Endothelial cell of umbilical vein (primary cell): ENCODE data around the gene PSAT1. TPM values are rescaled to one million over a fixed set of nuclear protein-coding genes. Genes with fewer than 3 reads are reported as not detected.

Experiments used
- BruUV-seq: library from RNA; stranded (reverse); fragments of 400-500 nt; replicated peaks from 2 replicates; lab custom pipeline; 2021; lab: Mats Ljungman, UMichigan
- CTCF ChIA-PET: fragments of 300-600, 350-600 bp; sonication (Branson Sonifier 250); formaldehyde crosslinking; loops from one replicate; lab custom pipeline; 2021; ENCODE audit warnings: antibody characterized with exemption, inconsistent platforms; lab: Charles Lee
- POLR2A ChIA-PET: fragments of 300-600, 350-600 bp; sonication (Branson Sonifier 250); formaldehyde crosslinking; loops from one replicate; lab custom pipeline; 2021; ENCODE audit warnings: antibody characterized with exemption, inconsistent platforms; lab: Charles Lee
- DNase-seq: peaks from one replicate; pipeline ENCODE4 v3.0.0-alpha.2; 2011; ENCODE audit warnings: low read depth, low spot score
- FAIRE-seq: peaks from 2 replicates; lab custom pipeline; 2011; peaks lifted over from hg19 to GRCh38; lab: Jason Lieb, UNC
- H2AFZ ChIP-seq: 2 replicates; pipeline ENCODE4 v1.6.0; 2012; ENCODE audit warnings: low read depth, low read length, control low read depth, inconsistent platforms
- H3K27ac ChIP-seq: 2 replicates; pipeline ENCODE4 v1.5.1; 2011; ENCODE audit warnings: low read depth, mild to moderate bottlenecking, control low read depth, low read length, moderate library complexity; ENCODE audit not compliant: insufficient read depth
- H3K27me3 ChIP-seq, 2 experiments: 2 replicates each; pipeline versions ENCODE4 v1.6.0 to v1.6.1; 2011; ENCODE audit warnings: low read length in 2 of 2, mixed read lengths in 1 of 2; ENCODE audit not compliant: control insufficient read depth in 2 of 2, insufficient read depth in 2 of 2
- H3K36me3 ChIP-seq, 2 experiments: 2 replicates in 1 of 2; 3 replicates in 1 of 2; pipeline ENCODE4 v1.5.1; 2011; ENCODE audit warnings: low read length in 2 of 2, mild to moderate bottlenecking in 1 of 2, moderate library complexity in 1 of 2; ENCODE audit not compliant: control insufficient read depth in 2 of 2, insufficient read depth in 2 of 2; ENCODE audit errors: extremely low read depth in 1 of 2
- H3K4me1 ChIP-seq: 3 replicates; pipeline ENCODE4 v1.5.1; 2011; ENCODE audit warnings: mild to moderate bottlenecking, low read length; ENCODE audit not compliant: control insufficient read depth, insufficient read depth; ENCODE audit errors: extremely low read depth
- H3K4me2 ChIP-seq: 2 replicates; pipeline ENCODE4 v1.6.1; 2011; ENCODE audit warnings: low read length, control low read depth, mixed read lengths; ENCODE audit not compliant: insufficient read depth
- H3K4me3 ChIP-seq, 3 experiments: fragments of 200-600 bp in 1 of 3; sonication (generic), shearing (Covaris generic) in 1 of 3; replicated peaks in 1 of 3; 2 replicates each; pipeline ENCODE4 v1.5.1; 2011 to 2016; ENCODE audit warnings: control low read depth in 3 of 3, low read length in 3 of 3, mild to moderate bottlenecking in 2 of 3, inconsistent platforms in 1 of 3, low read depth in 1 of 3, moderate library complexity in 1 of 3; ENCODE audit not compliant: insufficient read depth in 1 of 3
- H3K79me2 ChIP-seq: 2 replicates; pipeline ENCODE4 v1.6.0; 2012; ENCODE audit warnings: low read length, inconsistent platforms; ENCODE audit not compliant: control insufficient read depth, insufficient read depth
- H3K9ac ChIP-seq: replicated peaks from 2 replicates; pipeline ENCODE3; 2011; ENCODE audit warnings: low read length, control low read depth; ENCODE audit not compliant: insufficient read depth; ENCODE audit errors: extremely low read depth
- H3K9me1 ChIP-seq: replicated peaks from 3 replicates; pipeline ENCODE4 v1.6.0; 2011; ENCODE audit warnings: mild to moderate bottlenecking, low read length; ENCODE audit not compliant: control insufficient read depth, insufficient read depth; ENCODE audit errors: extremely low read depth
- H3K9me3 ChIP-seq: replicated peaks from 2 replicates; pipeline ENCODE4 v1.5.1; 2012; ENCODE audit warnings: low read length, inconsistent platforms; ENCODE audit not compliant: control insufficient read depth, insufficient read depth
- H4K20me1 ChIP-seq: replicated peaks from 2 replicates; pipeline ENCODE3; 2011; ENCODE audit warnings: mild to moderate bottlenecking, low read length; ENCODE audit not compliant: control insufficient read depth, insufficient read depth; ENCODE audit errors: extremely low read depth
- CTCF ChIP-seq, 2 donors: IDR thresholded peaks; 1 replicate in 1 of 2; 2 replicates in 1 of 2; pipeline ENCODE4 v1.5.1; 2011; ENCODE audit warnings: low read length in 2 of 2, mild to moderate bottlenecking in 2 of 2, moderate library complexity in 2 of 2, control low read depth in 1 of 2, inconsistent platforms in 1 of 2, low read depth in 1 of 2; ENCODE audit not compliant: insufficient read depth in 1 of 2; ENCODE audit errors: extremely low read depth in 1 of 2
- EZH2 ChIP-seq: IDR thresholded peaks from 2 replicates; pipeline ENCODE4 v1.6.1; 2012; ENCODE audit warnings: borderline replicate concordance, low read depth, mild to moderate bottlenecking, moderate library complexity, low read length, inconsistent platforms; ENCODE audit not compliant: severe bottlenecking
- FOS ChIP-seq: IDR thresholded peaks from 2 replicates; pipeline ENCODE4 v1.6.1; 2011; ENCODE audit warnings: mild to moderate bottlenecking, low read length, moderate library complexity, borderline replicate concordance; ENCODE audit not compliant: insufficient read depth
- GATA2 ChIP-seq: IDR thresholded peaks from 2 replicates; pipeline ENCODE4 v1.7.0; 2011; ENCODE audit warnings: low read depth, mild to moderate bottlenecking, moderate library complexity, mixed read lengths, low read length; ENCODE audit not compliant: insufficient read length, insufficient read depth
- JUN ChIP-seq: IDR thresholded peaks from 2 replicates; pipeline ENCODE4 v1.6.1; 2011; ENCODE audit warnings: borderline replicate concordance, low read depth; ENCODE audit not compliant: insufficient read length, insufficient read depth
- MAX ChIP-seq: IDR thresholded peaks from 2 replicates; pipeline ENCODE4 v1.6.1; 2011; ENCODE audit not compliant: insufficient read depth, insufficient read length
- MYC ChIP-seq: IDR thresholded peaks from one replicate; pipeline ENCODE4 v1.6.1; 2011; ENCODE audit warnings: mild to moderate bottlenecking, low read depth, low read length
- POLR2A ChIP-seq: IDR thresholded peaks from 2 replicates; pipeline ENCODE4 v1.6.1; 2012; ENCODE audit warnings: low read depth, mild to moderate bottlenecking, control low read depth, low read length
- POLR2AphosphoS5 ChIP-seq: IDR thresholded peaks from 2 replicates; pipeline ENCODE4 v1.6.1; 2012; ENCODE audit warnings: low read depth, mild to moderate bottlenecking, control low read depth, low read length, moderate library complexity; ENCODE audit not compliant: insufficient read depth
- dilution Hi-C: fragments of 300-500 bp; cut with MboI; formaldehyde crosslinking; loops from one replicate; pipeline ENCODE4 v1.15.0; 2019; ENCODE audit warnings: low sequenced_read_pairs; ENCODE audit not compliant: extremely low pct_ligation_motif_present
- intact Hi-C: fragments of 100-400 bp; cut with micrococcal nuclease; formaldehyde crosslinking; loops from one replicate; pipeline ENCODE4 v1.10.0; 2022
- polyA plus RNA-seq, 4 experiments: library from polyadenylated mRNA; depleted of rRNA in 3 of 4; stranded (reverse) in 3 of 4; unstranded in 1 of 4; fragments of >200 nt; gene quantifications; 2 replicates each; pipeline versions ENCODE4 v1.2.1 to v1.2.3, GENCODE V29; 2011 to 2012; ENCODE audit warnings: missing spikeins in 1 of 4
- total RNA-seq: library from RNA; stranded (reverse); gene quantifications from 2 replicates; pipeline ENCODE4 v1.2.3, GENCODE V29; 2021

The PSAT1 gene
- total and polyA plus RNA-seq, 2 donors (not counting 3 experiments of a cell fraction or from before 2014, with no cell fraction given) = 19.1 to 47.3 TPM

- H3K27ac ChIP-seq = no peak overlapping the region
- intact Hi-C loops = no loop called here
- H3K9me3 ChIP-seq = no peaks in the 10 kb centered on the region
- no peak for FAIRE-seq
- H3K79me2 ChIP-seq = peaks cover 10% of the 10 kb centered on the region
- DNase-seq = no peak
- peaks cover 0 to 5% of the 10 kb centered on the region in 2 experiments for H3K36me3 ChIP-seq
- no peaks in the 10 kb centered on the region for H4K20me1 ChIP-seq
- ChIA-PET POLR2A (no interaction called here), CTCF (interaction anchor here (0.7 kb wide), 1 partner anchor 15 kb away, joined by 4 read pairs; no protein-coding TSS in a partner anchor)
- no peaks in the 10 kb centered on the region for H3K9me1 ChIP-seq
- no peak overlapping the region for H2AFZ ChIP-seq
- no peaks in the 10 kb centered on the region for H3K27me3 ChIP-seq
- H3K4me3 ChIP-seq = no peak overlapping the region
- H3K4me1 ChIP-seq = peaks cover 3% of the 10 kb centered on the region
- no peak overlapping the region for H3K9ac ChIP-seq
- H3K4me2 ChIP-seq = no peak overlapping the region
- dilution Hi-C loops = no loop called here
- BruUV-seq = no TSS peak
- no peak for TF ChIP-seq JUN
- TF ChIP-seq FOS = no peak
- no peak for TF ChIP-seq GATA2
- TF ChIP-seq EZH2 = no peak
- no peak for TF ChIP-seq MYC
- no peak for TF ChIP-seq MAX
- TF ChIP-seq POLR2AphosphoS5 = no peak
- TF ChIP-seq CTCF (IDR thresholded peaks at IDR 0.05; ENCODE audit: extremely low read depth in 1 of 2, insufficient read depth in 1 of 2, low read depth in 1 of 2, low read length in 2 of 2) = no peak
- TF ChIP-seq POLR2A = no peak
Measured at GRCh38 chr9:78300209-78300608, 3.3 kb downstream of the PSAT1 start.
